GM03348 (cell line): ENCODE results near the gene OAT.

ENCODE experiments used
- DNase-seq: peaks from one replicate; pipeline ENCODE4 v3.0.0; 2012; ENCODE audit warnings: low spot score

The OAT gene

DNA sequence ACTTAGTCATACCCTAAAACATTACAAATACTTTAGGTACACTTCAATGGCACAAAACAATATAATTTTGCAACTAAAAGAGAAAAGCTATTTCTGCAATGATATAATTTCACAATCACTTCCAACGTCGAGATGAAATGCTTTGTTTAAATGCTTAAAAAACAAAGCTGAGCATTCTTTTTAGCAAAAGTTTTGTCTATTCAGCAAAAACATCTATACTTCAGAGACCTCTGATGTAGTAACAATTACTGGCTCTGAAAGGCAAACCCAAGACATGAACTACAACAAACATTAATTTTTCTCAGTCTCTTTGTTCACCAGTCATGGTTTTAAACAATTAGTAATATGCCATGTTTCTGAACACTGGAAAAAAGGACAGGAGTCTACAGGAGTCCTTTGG is 16.4 kb downstream of the OAT start:
- no peak for DNase-seq

DNA sequence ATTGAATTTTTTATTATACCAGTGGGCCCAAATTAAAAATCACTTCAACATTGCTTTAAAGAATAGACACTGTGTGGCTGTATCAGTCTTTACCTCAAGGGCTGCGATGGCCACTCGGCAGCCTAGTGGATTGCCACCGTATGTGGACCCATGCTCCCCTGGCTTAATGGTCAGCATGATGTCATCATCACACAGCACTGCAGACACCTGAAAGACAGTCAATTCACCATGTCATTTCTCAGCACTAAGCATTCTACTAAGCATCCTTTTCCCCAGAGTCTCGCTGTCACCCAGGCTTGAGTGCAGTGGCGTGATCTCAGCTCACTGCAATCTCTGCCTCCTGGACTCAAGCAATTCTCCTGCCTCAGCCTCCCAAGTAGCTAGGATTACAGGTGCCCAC is 17.1 kb downstream of the OAT start:
- no peak for DNase-seq

- DNase-seq = peak; percentile 1
These were observed 24.1 kb downstream of the OAT start for GRCh38 chr10:124394583-124394982.

GRCh38 chr10:124392626-124393342 is 25.9 kb downstream of the OAT start:
- DNase-seq = peak; percentile 1

GRCh38 chr10:124390471-124391187 is 28.1 kb downstream of the OAT start:
- DNase-seq = no peak

GRCh38 chr10:124389613-124390361 is 28.9 kb downstream of the OAT start:
- peak; percentile 1 for DNase-seq

DNA sequence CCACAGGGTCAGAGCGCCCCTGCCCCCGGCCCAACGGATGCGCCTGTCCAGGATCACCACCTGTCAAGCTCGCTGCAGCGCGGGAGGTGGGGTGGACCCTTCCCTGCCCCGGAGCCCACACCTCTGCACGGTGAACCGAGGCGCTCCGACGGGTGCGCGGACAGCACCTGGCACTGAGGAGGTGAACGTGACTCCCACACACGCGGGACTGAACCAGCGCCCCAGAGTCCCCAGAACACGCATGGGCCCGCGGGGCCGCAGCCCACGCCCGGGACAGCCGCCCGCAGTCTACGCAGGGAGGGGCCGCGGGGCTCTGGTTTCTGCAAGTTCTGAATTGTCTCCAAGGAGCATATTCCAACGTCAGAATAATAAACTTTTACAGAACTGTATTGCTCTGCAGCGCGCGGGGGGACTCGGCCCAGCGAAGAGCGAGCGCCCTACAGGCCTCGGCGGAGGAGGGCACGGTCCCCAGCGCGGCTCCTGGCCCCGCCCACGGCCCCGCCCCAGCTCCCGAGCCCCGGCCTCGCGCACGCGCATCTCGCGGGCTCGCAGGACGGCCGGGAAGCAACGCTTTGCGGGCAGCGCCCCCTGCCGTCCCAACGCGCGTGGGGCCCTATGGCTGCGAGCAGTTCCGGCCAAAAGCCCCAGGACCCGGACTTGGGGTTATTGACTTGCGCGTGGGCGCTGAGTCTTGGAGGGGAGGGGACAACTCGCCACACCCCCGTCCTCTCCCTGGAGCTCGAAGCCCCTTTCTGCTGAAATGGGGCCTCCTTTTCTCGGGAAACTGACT is 29.7 kb downstream of the OAT start:
- peak; percentile 100 for DNase-seq

- no peak for DNase-seq
These were observed 30.3 kb downstream of the OAT start for GRCh38 chr10:124388476-124388822.

DNA sequence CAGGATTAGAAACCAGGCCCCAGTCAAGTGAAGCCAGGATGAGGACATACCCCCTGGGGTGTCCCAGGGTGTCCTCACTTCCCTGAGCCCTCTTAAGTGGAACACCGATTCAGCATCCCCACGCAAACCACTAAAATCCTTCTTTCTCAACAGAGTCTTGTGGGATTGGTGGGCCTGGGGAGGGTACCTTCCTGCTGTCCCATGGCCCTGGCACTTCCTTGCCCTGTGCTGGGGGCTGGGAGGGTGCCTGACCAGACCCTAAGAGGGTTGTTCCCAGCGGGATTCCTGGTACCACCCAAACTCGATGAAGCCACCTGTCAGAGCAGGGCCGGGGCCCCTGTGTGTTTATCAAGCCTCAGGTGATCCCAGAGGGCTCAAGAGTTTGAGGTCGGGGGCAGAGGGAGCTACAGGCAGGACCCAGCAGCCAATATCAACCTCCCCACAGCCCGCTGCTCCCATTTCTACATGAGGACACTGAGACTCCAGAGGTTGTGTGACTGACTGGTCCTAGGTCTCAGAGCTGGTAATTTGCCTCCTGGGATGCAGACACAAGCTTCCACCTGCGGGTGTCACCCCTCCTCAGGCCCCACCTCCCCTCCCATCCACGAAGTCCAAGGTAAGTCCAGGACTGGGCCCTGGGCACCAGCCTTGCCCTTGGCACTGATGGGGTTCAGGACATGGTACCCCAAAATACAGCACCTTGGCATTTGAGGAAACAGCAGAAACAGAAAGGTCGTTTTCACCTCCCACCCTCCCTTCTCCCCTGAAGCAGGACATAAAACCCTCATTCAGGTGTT is 31.4 kb downstream of the OAT start:
- no peak for DNase-seq

DNA sequence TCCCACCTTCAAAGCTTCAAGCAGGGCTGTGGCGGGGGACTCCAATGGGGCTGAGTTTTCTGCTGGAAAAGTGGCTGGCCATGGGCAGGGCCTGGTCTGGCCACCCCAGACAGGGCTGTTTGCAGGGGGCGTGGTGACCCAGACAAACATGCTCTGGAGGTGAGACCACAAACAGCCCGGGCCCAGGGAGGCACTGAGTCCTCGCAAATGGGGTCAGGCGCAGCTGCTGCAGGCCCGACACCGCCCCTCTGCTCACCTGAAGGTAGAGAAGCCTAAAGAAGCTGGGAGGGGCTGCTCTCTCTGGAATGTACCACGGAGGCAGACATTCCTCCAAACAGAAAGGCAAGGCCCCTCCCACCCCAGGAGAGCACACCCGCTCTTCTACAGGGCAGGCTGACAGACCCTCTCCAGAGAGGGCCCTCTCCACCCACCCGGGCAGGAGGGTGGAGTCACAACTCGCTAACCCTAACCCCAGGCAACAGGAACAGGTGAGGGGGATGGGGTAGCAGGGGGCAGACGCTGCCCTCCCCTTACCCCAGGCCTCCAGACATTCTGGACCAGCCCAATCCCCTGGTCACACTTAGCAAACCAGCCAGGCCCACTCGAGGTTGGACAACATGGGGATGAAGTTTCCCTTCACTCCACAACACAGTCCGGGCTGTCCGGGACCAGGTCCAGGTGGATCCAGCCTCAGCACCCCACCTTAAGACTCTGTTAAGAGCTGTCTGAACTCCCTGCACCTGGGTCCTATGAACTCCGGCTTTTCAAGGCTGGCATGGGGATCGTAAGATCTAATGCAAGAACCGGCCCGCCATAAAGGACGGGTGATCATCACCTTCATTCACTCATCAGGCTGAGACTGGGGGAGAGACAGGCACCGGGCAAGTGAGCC is 32.3 kb downstream of the OAT start:
- DNase-seq = no peak

GRCh38 chr10:124385627-124386185 is 33.0 kb downstream of the OAT start:
- DNase-seq = no peak

- no peak for DNase-seq
These were observed 34.0 kb downstream of the OAT start for GRCh38 chr10:124384591-124385190.

DNA sequence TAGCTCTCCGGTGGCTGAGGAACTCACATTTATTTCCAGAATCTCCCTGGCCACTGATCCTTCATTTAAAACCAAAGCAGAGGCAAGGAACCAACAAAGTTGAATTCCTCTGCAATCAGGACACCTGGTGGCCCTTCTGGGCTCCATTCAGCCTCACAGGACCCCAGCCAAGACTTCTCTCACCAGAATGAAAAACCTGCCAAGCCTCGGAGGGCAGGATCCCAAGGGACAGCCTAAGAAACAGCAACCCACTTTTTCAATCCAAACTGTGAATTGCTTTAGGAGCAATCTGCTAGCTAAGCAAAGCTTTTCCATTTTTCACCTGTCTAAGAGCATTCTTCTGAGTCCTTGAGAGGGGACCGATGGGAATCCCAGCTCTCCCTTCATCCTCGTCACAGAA is 34.6 kb downstream of the OAT start:
- DNase-seq = no peak

DNA sequence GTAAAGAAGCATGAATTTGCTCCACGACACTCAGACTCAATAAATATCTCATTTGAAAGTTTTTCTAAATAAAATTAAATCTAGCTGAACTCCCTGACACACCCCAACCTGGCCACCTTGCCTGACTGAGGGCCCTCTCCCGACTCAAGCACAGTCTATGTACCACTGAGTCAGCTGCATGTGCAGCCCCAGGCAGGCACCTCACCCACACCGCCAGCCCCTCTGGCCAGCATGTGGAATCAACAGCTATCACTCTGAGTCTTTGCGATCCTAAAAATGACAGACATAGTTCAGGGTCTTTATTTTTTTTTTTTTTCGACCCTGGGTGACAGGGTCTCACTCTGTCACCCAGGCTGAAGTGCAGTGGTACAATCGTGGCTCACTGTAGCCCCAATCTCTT is 35.2 kb downstream of the OAT start:
- DNase-seq = no peak

DNA sequence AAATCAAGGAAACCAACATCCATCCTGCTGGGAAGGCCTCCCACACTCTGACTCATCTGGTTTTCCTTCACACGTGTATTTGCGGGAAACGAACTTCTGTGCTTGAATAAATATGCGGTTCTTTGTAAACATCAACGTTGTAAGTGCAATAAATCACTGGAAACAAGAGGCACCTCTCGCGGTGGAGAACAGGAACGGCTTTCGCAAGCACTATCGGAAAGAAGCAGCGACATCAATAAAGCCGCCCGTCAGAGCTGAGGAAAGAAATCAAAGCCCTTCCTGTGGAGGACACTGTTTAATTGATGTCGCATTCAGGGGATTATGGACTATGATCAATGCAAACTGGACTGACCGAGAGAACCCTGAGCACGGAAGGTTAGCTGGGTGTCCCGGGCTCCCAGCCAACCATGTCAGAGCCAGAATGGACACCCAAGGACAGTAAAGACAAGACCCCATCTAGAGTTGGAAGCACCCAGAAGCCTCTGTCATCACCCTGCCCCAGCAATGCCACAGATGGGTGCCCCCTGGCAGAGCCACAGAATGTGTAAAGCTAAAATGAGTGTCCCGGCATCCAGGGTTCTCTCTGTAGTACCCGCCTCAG is 37.6 kb downstream of the OAT start:
- no peak for DNase-seq

DNA sequence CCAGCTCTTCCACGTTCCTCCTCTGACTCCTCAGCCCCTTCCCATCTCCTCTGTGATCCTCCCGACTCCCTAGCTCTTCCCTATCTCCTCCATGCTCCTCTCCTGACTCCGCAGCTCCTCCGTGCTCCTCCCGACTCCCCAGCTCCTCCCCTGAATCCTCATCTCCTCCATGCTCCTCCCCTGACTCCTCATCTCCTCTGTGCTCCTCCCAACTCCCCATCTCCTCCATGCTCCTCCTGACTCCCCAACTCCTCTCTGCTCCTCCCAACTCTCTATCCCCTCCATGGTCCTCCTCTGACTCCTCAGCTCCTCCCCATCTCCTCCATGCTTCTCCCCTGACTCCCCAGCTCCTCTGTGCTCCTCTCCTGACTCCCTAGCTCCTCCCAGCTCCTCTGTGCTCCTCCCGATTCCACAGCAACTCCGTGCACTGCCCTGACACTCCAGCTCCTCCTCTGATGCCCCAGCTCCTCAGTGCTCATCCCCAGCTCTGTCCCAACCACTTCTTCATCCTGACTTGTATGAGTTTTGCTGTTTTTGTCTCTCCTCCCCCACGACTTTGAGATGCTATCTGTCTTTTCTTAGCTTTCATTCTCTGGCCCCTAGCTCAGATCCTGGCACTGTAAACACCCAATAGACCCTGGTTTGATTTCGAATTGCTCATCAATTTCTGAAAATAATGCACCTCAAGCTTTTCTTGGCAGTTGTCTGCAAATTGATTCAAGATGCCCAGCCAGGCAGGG is 38.3 kb downstream of the OAT start:
- no peak for DNase-seq

- no peak for DNase-seq
These were observed 39.0 kb downstream of the OAT start for GRCh38 chr10:124379609-124380193.

DNA sequence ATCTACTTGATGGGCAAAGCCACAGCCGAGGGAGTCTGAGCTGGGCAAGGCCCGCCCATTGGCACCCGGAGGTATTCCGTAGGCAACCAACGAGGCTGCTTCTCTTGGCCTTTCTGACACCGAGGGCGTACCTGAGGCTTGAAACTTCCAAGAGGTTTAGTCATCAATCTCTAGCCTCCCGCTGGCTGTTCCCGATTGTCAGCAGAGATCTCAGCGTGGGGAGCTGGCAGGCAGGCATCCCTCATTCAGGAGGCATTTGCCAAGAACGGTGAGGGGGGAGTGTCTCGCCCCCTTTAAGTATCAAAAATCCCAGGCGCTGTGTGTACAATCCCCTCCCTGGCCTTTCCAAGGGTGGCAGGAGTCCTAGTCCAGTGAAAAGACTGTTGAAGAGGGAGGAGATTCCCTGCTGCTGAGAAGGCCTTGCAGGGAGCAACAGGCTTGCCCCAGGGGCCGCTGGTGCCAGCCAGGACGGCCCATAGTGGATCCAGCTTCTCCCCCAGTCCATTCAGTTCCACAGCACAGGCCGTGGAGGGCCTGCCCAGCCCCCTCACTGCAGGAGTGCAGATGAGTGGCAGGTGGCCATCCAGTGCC is 39.7 kb downstream of the OAT start:
- no peak for DNase-seq
